Activated T-cell treated with anti-CD3 and anti-CD28 coated beads, Interleukin-2, amount 50 U/mL, for 24 hours (primary cell): ENCODE results near the gene NARF.
"Not testable (repeated sequence)": the region's sequence is repeated elsewhere in the genome, so short reads cannot be mapped to it uniquely, and the experiment has no call there.

Experiments used
- DNase-seq: peaks from one replicate; pipeline ENCODE4 v3.0.0-alpha.2; 2020
- H3K27ac Mint-ChIP-seq: 2 replicates; pipeline ENCODE4 v1.8.0; 2020; ENCODE audit warnings: mild to moderate bottlenecking, mixed read lengths
- H3K27me3 Mint-ChIP-seq: 2 replicates; pipeline ENCODE4 v1.8.0; 2020; ENCODE audit warnings: mixed read lengths
- H3K36me3 Mint-ChIP-seq: 2 replicates; pipeline ENCODE4 v1.8.0; 2020; ENCODE audit warnings: low read depth, mixed read lengths
- H3K4me1 Mint-ChIP-seq: 2 replicates; pipeline ENCODE4 v1.8.0; 2020; ENCODE audit warnings: low read depth, mixed read lengths
- H3K4me3 Mint-ChIP-seq: 2 replicates; pipeline ENCODE4 v1.8.0; 2020; ENCODE audit warnings: mild to moderate bottlenecking, moderate library complexity, mixed read lengths
- H3K9me3 Mint-ChIP-seq: 2 replicates; pipeline ENCODE4 v1.8.0; 2020; ENCODE audit warnings: mixed read lengths

The NARF gene

GRCh38 chr17:82529914-82530300, 71.4 kb downstream of the NARF start:
- no peak for DNase-seq
- peak overlapping the region; percentile 7 for H3K27ac Mint-ChIP-seq
- peaks cover 34% of the 10 kb centered on the region for H3K36me3 Mint-ChIP-seq
- no peaks in the 10 kb centered on the region for H3K9me3 Mint-ChIP-seq
- H3K4me1 Mint-ChIP-seq: peaks cover 70% of the 10 kb centered on the region
- no peaks in the 10 kb centered on the region for H3K27me3 Mint-ChIP-seq
- no peak overlapping the region for H3K4me3 Mint-ChIP-seq

GRCh38 chr17:82531431-82531881, 72.9 kb downstream of the NARF start:
- H3K9me3 Mint-ChIP-seq: no peaks in the 10 kb centered on the region
- DNase-seq: no peak
- no peaks in the 10 kb centered on the region for H3K27me3 Mint-ChIP-seq
- peaks cover 72% of the 10 kb centered on the region for H3K4me1 Mint-ChIP-seq
- peak overlapping the region; percentile 88 for H3K27ac Mint-ChIP-seq
- peaks cover 29% of the 10 kb centered on the region for H3K36me3 Mint-ChIP-seq
- peak overlapping the region; percentile 36 for H3K4me3 Mint-ChIP-seq

GRCh38 chr17:82534401-82534812, 75.9 kb downstream of the NARF start:
- peaks cover 26% of the 10 kb centered on the region for H3K36me3 Mint-ChIP-seq
- peaks cover 68% of the 10 kb centered on the region for H3K4me1 Mint-ChIP-seq
- H3K4me3 Mint-ChIP-seq: no peak overlapping the region
- H3K27ac Mint-ChIP-seq: no peak overlapping the region
- H3K27me3 Mint-ChIP-seq: no peaks in the 10 kb centered on the region
- DNase-seq: no peak
- no peaks in the 10 kb centered on the region for H3K9me3 Mint-ChIP-seq

DNA sequence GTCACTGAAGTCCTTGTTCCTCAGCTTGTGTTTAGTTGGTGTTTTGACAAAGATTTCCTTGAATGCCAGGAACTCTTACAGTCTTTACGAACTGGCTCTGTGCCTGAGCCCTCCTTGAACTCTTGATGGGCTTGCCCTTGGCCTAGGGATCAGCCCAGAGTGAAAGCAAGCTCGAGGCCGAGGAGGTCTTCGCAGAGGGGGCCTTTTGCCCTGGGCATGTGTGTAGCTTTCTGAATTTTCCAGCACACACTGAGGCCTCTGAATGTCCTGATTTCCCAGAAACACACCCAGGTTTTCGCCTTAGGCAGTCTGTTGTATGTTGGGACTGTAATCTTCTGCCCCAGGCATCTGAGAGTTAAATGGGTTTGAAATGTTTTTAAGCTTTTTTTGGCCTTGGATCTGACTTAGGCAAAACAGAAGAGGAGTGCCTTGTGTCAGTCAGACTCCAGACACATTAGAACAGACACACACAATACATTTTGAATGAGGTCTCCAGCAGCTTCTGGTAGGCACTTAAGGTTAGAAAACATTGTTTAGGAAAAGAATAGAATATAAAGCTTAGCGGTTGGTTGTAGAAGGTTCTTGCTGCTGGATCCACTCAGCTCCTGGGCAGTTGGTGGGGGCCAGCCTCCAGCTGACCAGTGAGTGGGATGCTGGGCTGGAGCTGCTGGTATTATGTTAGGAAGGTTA, 78.1 kb downstream of the NARF start:
- DNase-seq: no peak
- Mint-ChIP-seq H3K9me3 (no peaks in the 10 kb centered on the region), H3K27ac (peak overlapping the region; percentile 85), H3K4me1 (peaks cover 59% of the 10 kb centered on the region), H3K27me3 (no peaks in the 10 kb centered on the region), H3K4me3 (no peak overlapping the region), H3K36me3 (peaks cover 23% of the 10 kb centered on the region)

GRCh38 chr17:82537228-82537627, 78.7 kb downstream of the NARF start:
- not testable (repeated sequence) for H3K27ac Mint-ChIP-seq, H3K27me3 Mint-ChIP-seq, H3K9me3 Mint-ChIP-seq, H3K4me3 Mint-ChIP-seq, DNase-seq
- Mint-ChIP-seq H3K36me3 (peaks cover 23% of the 10 kb centered on the region), H3K4me1 (peaks cover 59% of the 10 kb centered on the region)

- not testable (repeated sequence) for H3K9me3 Mint-ChIP-seq, H3K4me3 Mint-ChIP-seq, DNase-seq, H3K27me3 Mint-ChIP-seq, H3K27ac Mint-ChIP-seq
- Mint-ChIP-seq H3K4me1 (peaks cover 63% of the 10 kb centered on the region), H3K36me3 (peaks cover 23% of the 10 kb centered on the region)
Observed at GRCh38 chr17:82539076-82539475, 80.5 kb downstream of the NARF start.
